Measurements from ENCODE around the gene LRRN3.

- TF ChIP-seq CTCF (IDR thresholded peaks at IDR 0.05) (no peak), POLR2AphosphoS5 (IDR thresholded peaks at IDR 0.05) (no peak)
These were observed 47.3 kb downstream of the LRRN3 start for GRCh38 chr7:111138193-111138569.

Data from upper lobe of left lung (tissue), 4 donors.